Endodermal cell (in vitro differentiated cells): ENCODE results near the gene RAB29. TPM values are rescaled to one million over a fixed set of nuclear protein-coding genes. Genes with fewer than 3 reads are reported as not detected.

Experiments used
- DNase-seq: peaks from one replicate; pipeline ENCODE4 v3.0.0-alpha.2; 2017
- H3K27ac ChIP-seq: 2 replicates; pipeline ENCODE4 v1.5.1; 2013; ENCODE audit warnings: mild to moderate bottlenecking, low read depth, low read length, moderate library complexity
- H3K27me3 ChIP-seq: 2 replicates; pipeline ENCODE4 v1.6.1; 2013; ENCODE audit warnings: mild to moderate bottlenecking, low read length, moderate library complexity; ENCODE audit not compliant: insufficient read depth, control insufficient read depth, poor library complexity, severe bottlenecking
- H3K36me3 ChIP-seq: 2 replicates; pipeline ENCODE4 v1.7.0; 2013; ENCODE audit warnings: mild to moderate bottlenecking, low read length, moderate library complexity; ENCODE audit not compliant: control insufficient read depth, insufficient read depth
- H3K4me1 ChIP-seq: one replicate; pipeline ENCODE4 v1.7.0; 2013; ENCODE audit warnings: low read length; ENCODE audit not compliant: control insufficient read depth, insufficient read depth
- H3K4me3 ChIP-seq: 2 replicates; pipeline ENCODE4 v1.5.1; 2013; ENCODE audit warnings: mild to moderate bottlenecking, low read length, moderate library complexity
- H3K9ac ChIP-seq: 2 replicates; pipeline ENCODE4 v1.6.1; 2013; ENCODE audit warnings: mild to moderate bottlenecking, low read length, moderate library complexity; ENCODE audit not compliant: poor library complexity, severe bottlenecking; ENCODE audit errors: extremely low read depth
- H3K9me3 ChIP-seq: 2 replicates; pipeline ENCODE4 v1.6.1; 2013; ENCODE audit warnings: mild to moderate bottlenecking, low read length, moderate library complexity; ENCODE audit not compliant: control insufficient read depth
- H3K27ac Mint-ChIP-seq: 2 replicates; pipeline ENCODE4 v1.8.0; 2020; ENCODE audit warnings: mixed read lengths
- H3K27me3 Mint-ChIP-seq: 2 replicates; pipeline ENCODE4 v1.8.0; 2021; ENCODE audit warnings: mild to moderate bottlenecking, mixed read lengths; ENCODE audit not compliant: insufficient read depth
- H3K36me3 Mint-ChIP-seq: 2 replicates; pipeline ENCODE4 v1.8.0; 2020; ENCODE audit warnings: low read depth, mixed read lengths
- H3K4me1 Mint-ChIP-seq: 2 replicates; pipeline ENCODE4 v1.8.0; 2020; ENCODE audit warnings: mixed read lengths
- H3K4me3 Mint-ChIP-seq: 2 replicates; pipeline ENCODE4 v1.8.0; 2020; ENCODE audit warnings: mild to moderate bottlenecking, moderate library complexity, mixed read lengths
- H3K9me3 Mint-ChIP-seq: 2 replicates; pipeline ENCODE4 v1.8.0; 2020; ENCODE audit warnings: mild to moderate bottlenecking, mixed read lengths
- CTCF ChIP-seq: fragments of 200-600 bp; sonication (generic); conservative IDR thresholded peaks from 2 replicates; pipeline ENCODE4 v1.5.0; 2021; ENCODE audit warnings: antibody characterized with exemption, mild to moderate bottlenecking
- WGBS, 2 experiments: methylation state at CpG; one replicate each; pipeline versions ENCODE4 v1.1.5 to v1.1.7; 2013; ENCODE audit warnings: missing lambda C conversion rate in 2 of 2, mixed read lengths in 1 of 2; ENCODE audit not compliant: insufficient coverage in 1 of 2, insufficient read length in 1 of 2; 5-methylcytosine and 5-hydroxymethylcytosine counted together
- total RNA-seq, 2 donors: library from RNA; stranded (reverse); fragmentation: NEBNext Ultra II Directional in 1 of 2; extraction: Animal tissue kit (Norgen Biotek cat#: 25700) in 1 of 2; gene quantifications; 2 replicates in 1 of 2; 3 replicates in 1 of 2; pipeline ENCODE4 v1.2.1, GENCODE V29; 2021

RAB29 gene
- total RNA-seq, 2 donors from 2014 or later = 5.7 to 7.2 TPM

GRCh38 chr1:205794011-205794730 lies 18.9 kb upstream of the RAB29 start:
- H3K4me1 Mint-ChIP-seq = peaks cover 18% of the 10 kb centered on the region
- no peak overlapping the region for H3K4me3 Mint-ChIP-seq
- peaks cover 3% of the 10 kb centered on the region for H3K4me1 ChIP-seq
- no peaks in the 10 kb centered on the region for H3K27me3 Mint-ChIP-seq
- H3K27me3 ChIP-seq = no peaks in the 10 kb centered on the region
- H3K27ac ChIP-seq = no peak overlapping the region
- H3K36me3 ChIP-seq = peaks cover 30% of the 10 kb centered on the region
- H3K9me3 ChIP-seq = no peaks in the 10 kb centered on the region
- H3K9me3 Mint-ChIP-seq = no peaks in the 10 kb centered on the region
- no peak overlapping the region for H3K9ac ChIP-seq
- no peak overlapping the region for H3K4me3 ChIP-seq
- TF ChIP-seq CTCF = no peak
- 76 to 78% methylated on average over 4 to 5 of the region's 5 CpGs for whole genome bisulfite sequencing, 2 experiments
- H3K36me3 Mint-ChIP-seq = peaks cover 41% of the 10 kb centered on the region
- H3K27ac Mint-ChIP-seq = no peak overlapping the region
- no peak for DNase-seq

GRCh38 chr1:205792961-205793673 lies 17.8 kb upstream of the RAB29 start:
- Mint-ChIP-seq H3K27me3 (no peaks in the 10 kb centered on the region), H3K4me3 (no peak overlapping the region), H3K36me3 (peaks cover 34% of the 10 kb centered on the region), H3K27ac (no peak overlapping the region), H3K9me3 (no peaks in the 10 kb centered on the region), H3K4me1 (peaks cover 10% of the 10 kb centered on the region)
- no peaks in the 10 kb centered on the region for H3K4me1 ChIP-seq
- 69 to 71% methylated on average over 4 to 6 of the region's 6 CpGs for WGBS, 2 experiments
- no peak for TF ChIP-seq CTCF
- H3K9ac ChIP-seq = no peak overlapping the region
- H3K36me3 ChIP-seq = peaks cover 30% of the 10 kb centered on the region
- no peaks in the 10 kb centered on the region for H3K9me3 ChIP-seq
- H3K27me3 ChIP-seq = no peaks in the 10 kb centered on the region
- no peak for DNase-seq
- H3K4me3 ChIP-seq = no peak overlapping the region
- H3K27ac ChIP-seq = no peak overlapping the region

- no peak overlapping the region for H3K27ac ChIP-seq
- no peak overlapping the region for H3K4me3 ChIP-seq
- no peak overlapping the region for H3K4me3 Mint-ChIP-seq
- no peaks in the 10 kb centered on the region for H3K9me3 ChIP-seq
- H3K36me3 Mint-ChIP-seq = peaks cover 29% of the 10 kb centered on the region
- peaks cover 25% of the 10 kb centered on the region for H3K36me3 ChIP-seq
- no peak for DNase-seq
- no peaks in the 10 kb centered on the region for H3K4me1 ChIP-seq
- no peak overlapping the region for H3K27ac Mint-ChIP-seq
- no peaks in the 10 kb centered on the region for H3K27me3 ChIP-seq
- peaks cover 9% of the 10 kb centered on the region for H3K4me1 Mint-ChIP-seq
- TF ChIP-seq CTCF = no peak
- H3K27me3 Mint-ChIP-seq = no peaks in the 10 kb centered on the region
- H3K9me3 Mint-ChIP-seq = no peaks in the 10 kb centered on the region
- WGBS, 2 experiments = 89 to 90% methylated on average over 6 to 8 of the region's 8 CpGs
- H3K9ac ChIP-seq = no peak overlapping the region
Observed at GRCh38 chr1:205792481-205792881, 17.2 kb upstream of the RAB29 start.
